Neural cell (in vitro differentiated cells): ENCODE data around the gene HES6. TPM values are rescaled to one million over a fixed set of nuclear protein-coding genes. Genes with fewer than 3 reads are reported as not detected.

Experiments used
- H2AFZ ChIP-seq: fragments of 200-600, 300-800 bp; sonication (generic), shearing (Covaris generic); 2 replicates; pipeline ENCODE4 v1.6.0; 2014; ENCODE audit warnings: low read depth, mild to moderate bottlenecking, antibody characterized with exemption, low read length, moderate library complexity
- H3F3A ChIP-seq: fragments of 200-600 bp; shearing (Covaris generic); 2 replicates; pipeline ENCODE4 v1.6.1; 2016; ENCODE audit warnings: mild to moderate bottlenecking, moderate library complexity, mixed read lengths, antibody characterized with exemption, low read length; ENCODE audit not compliant: insufficient read depth, poor library complexity, severe bottlenecking
- H3K27ac ChIP-seq: fragments of 200-600, 300-800 bp; sonication (generic), shearing (Covaris generic); 2 replicates; pipeline ENCODE4 v1.5.1; 2014; ENCODE audit warnings: mild to moderate bottlenecking, low read length, moderate library complexity
- H3K27me3 ChIP-seq: fragments of 300-800, 200-600 bp; sonication (generic), shearing (Covaris generic); 2 replicates; pipeline ENCODE4 v1.6.0; 2014; ENCODE audit warnings: mild to moderate bottlenecking, low read depth, low read length, moderate library complexity; ENCODE audit not compliant: insufficient read depth
- H3K36me3 ChIP-seq: fragments of 300-800, 200-600 bp; sonication (generic), shearing (Covaris generic); 2 replicates; pipeline ENCODE4 v1.5.1; 2014; ENCODE audit warnings: mild to moderate bottlenecking, antibody characterized with exemption, low read length, moderate library complexity; ENCODE audit not compliant: insufficient read depth
- H3K4me2 ChIP-seq: fragments of 300-800, 200-600 bp; sonication (generic), shearing (Covaris generic); 2 replicates; pipeline ENCODE4 v1.6.0; 2014; ENCODE audit warnings: mild to moderate bottlenecking, low read length
- H3K4me3 ChIP-seq: fragments of 300-800, 200-600 bp; sonication (generic), shearing (Covaris generic); 2 replicates; pipeline ENCODE4 v1.5.1; 2014; ENCODE audit warnings: mild to moderate bottlenecking, low read length, moderate library complexity
- H3K79me2 ChIP-seq: fragments of 200-600 bp; shearing (Covaris generic); replicated peaks from 2 replicates; pipeline ENCODE4 v1.6.0; 2014; ENCODE audit warnings: mild to moderate bottlenecking, low read length, moderate library complexity; ENCODE audit not compliant: insufficient read depth
- H3K9ac ChIP-seq: fragments of 300-800, 200-600 bp; sonication (generic), shearing (Covaris generic); 2 replicates; pipeline ENCODE4 v1.6.1; 2016; ENCODE audit warnings: mild to moderate bottlenecking, low read length, mixed read lengths
- H3K9me2 ChIP-seq: fragments of 200-600 bp; shearing (Covaris generic); 2 replicates; pipeline ENCODE4 v1.6.1; 2016; ENCODE audit warnings: mild to moderate bottlenecking, low read length, mixed read lengths; ENCODE audit not compliant: insufficient read depth
- H3K9me3 ChIP-seq: fragments of 200-600, 300-800 bp; sonication (generic), shearing (Covaris generic); 2 replicates; pipeline ENCODE4 v1.6.1; 2016; ENCODE audit warnings: mild to moderate bottlenecking, mixed run types, low read length, moderate library complexity, mixed read lengths
- H4K20me1 ChIP-seq: fragments of 200-600 bp; shearing (Covaris generic); 2 replicates; pipeline ENCODE4 v1.6.1; 2016; ENCODE audit warnings: mild to moderate bottlenecking, mixed run types; ENCODE audit not compliant: insufficient read depth
- CTCF ChIP-seq: fragments of 450-650 bp; IDR thresholded peaks from 2 replicates; pipeline ENCODE4 v1.5.1; 2014; ENCODE audit warnings: antibody characterized with exemption, mild to moderate bottlenecking, moderate library complexity; ENCODE audit not compliant: poor library complexity, severe bottlenecking
- EP300 ChIP-seq: fragments of 450-650 bp; conservative IDR thresholded peaks from 2 replicates; pipeline ENCODE4 v1.6.1; 2014; ENCODE audit warnings: antibody characterized with exemption, mild to moderate bottlenecking, moderate library complexity; ENCODE audit not compliant: poor library complexity, severe bottlenecking
- EZH2 ChIP-seq: fragments of 200-600, 300-800 bp; shearing (Covaris generic), sonication (generic); IDR thresholded peaks from 2 replicates; pipeline ENCODE4 v1.6.1; 2014; ENCODE audit warnings: antibody characterized with exemption, low read length, borderline replicate concordance, mild to moderate bottlenecking; ENCODE audit not compliant: insufficient read depth, poor library complexity, severe bottlenecking
- MXI1 ChIP-seq: fragments of 450-650 bp; conservative IDR thresholded peaks from 2 replicates; pipeline ENCODE4 v1.6.1; 2014; ENCODE audit warnings: antibody characterized with exemption, mild to moderate bottlenecking; ENCODE audit not compliant: poor library complexity, severe bottlenecking
- POLR2AphosphoS5 ChIP-seq: IDR thresholded peaks from 2 replicates; pipeline ENCODE4 v1.6.1; 2012
- RAD21 ChIP-seq: fragments of 450-650 bp; conservative IDR thresholded peaks from 2 replicates; pipeline ENCODE4 v1.6.1; 2014; ENCODE audit warnings: antibody characterized with exemption, mild to moderate bottlenecking, moderate library complexity
- REST ChIP-seq: IDR thresholded peaks from 2 replicates; pipeline ENCODE4 v1.6.1; 2012; ENCODE audit warnings: borderline replicate concordance
- SMC3 ChIP-seq: fragments of 450-650 bp; conservative IDR thresholded peaks from 2 replicates; pipeline ENCODE4 v1.6.1; 2014; ENCODE audit warnings: antibody characterized with exemption, mild to moderate bottlenecking, moderate library complexity; ENCODE audit not compliant: poor library complexity
- TAF1 ChIP-seq: IDR thresholded peaks from 2 replicates; pipeline ENCODE4 v1.6.1; 2012; ENCODE audit warnings: low read depth
- polyA plus RNA-seq: library from polyadenylated mRNA; depleted of rRNA; stranded (reverse); fragments of >200 nt; gene quantifications from 2 replicates; pipeline ENCODE4 v1.2.3, GENCODE V29; 2014

HES6 gene
- polyA plus RNA-seq, 1 donor from 2014 or later = 236 TPM

GRCh38 chr2:238251986-238252385, 12.1 kb upstream of the HES6 start:
- no peaks in the 10 kb centered on the region for H3K36me3 ChIP-seq
- no peaks in the 10 kb centered on the region for H4K20me1 ChIP-seq
- H2AFZ ChIP-seq = no peak overlapping the region
- H3K9me2 ChIP-seq = no peaks in the 10 kb centered on the region
- H3K4me3 ChIP-seq = no peak overlapping the region
- H3K9ac ChIP-seq = no peak overlapping the region
- H3F3A ChIP-seq = no peaks in the 10 kb centered on the region
- H3K79me2 ChIP-seq = no peaks in the 10 kb centered on the region
- H3K4me2 ChIP-seq = no peak overlapping the region
- no peaks in the 10 kb centered on the region for H3K9me3 ChIP-seq
- H3K27ac ChIP-seq = no peak overlapping the region
- H3K27me3 ChIP-seq = no peaks in the 10 kb centered on the region
- TF ChIP-seq TAF1 = no peak
- TF ChIP-seq MXI1 = no peak
- no peak for TF ChIP-seq EZH2
- TF ChIP-seq POLR2AphosphoS5 = no peak
- TF ChIP-seq REST = no peak
- no peak for TF ChIP-seq RAD21
- no peak for TF ChIP-seq SMC3
- TF ChIP-seq CTCF = no peak
- TF ChIP-seq EP300 = no peak

- Histone ChIP-seq H3K36me3 (no peaks in the 10 kb centered on the region), H3K9ac (no peak overlapping the region)
Observed at GRCh38 chr2:238251331-238251730, 11.5 kb upstream of the HES6 start.

More at GRCh38 chr2:238251331-238251730, 11.5 kb upstream of the HES6 start:
- Histone ChIP-seq H2AFZ (no peak overlapping the region), H3K27ac (no peak overlapping the region), H3K27me3 (no peaks in the 10 kb centered on the region), H3K4me3 (no peak overlapping the region), H3K9me2 (no peaks in the 10 kb centered on the region), H3K79me2 (no peaks in the 10 kb centered on the region), H3F3A (no peaks in the 10 kb centered on the region), H4K20me1 (no peaks in the 10 kb centered on the region), H3K4me2 (no peak overlapping the region), H3K9me3 (no peaks in the 10 kb centered on the region)
- TF ChIP-seq SMC3 (no peak), CTCF (no peak), EP300 (no peak), POLR2AphosphoS5 (no peak)
